Lung microvascular endothelial cell (primary cell): ENCODE data around the gene OPA3. TPM values are rescaled to one million over a fixed set of nuclear protein-coding genes. Genes with fewer than 3 reads are reported as not detected.
"Not testable (repeated sequence)": the region's sequence is repeated elsewhere in the genome, so short reads cannot be mapped to it uniquely, and the experiment has no call there.

Experiments used
- DNase-seq, 2 donors: peaks; one replicate each; pipeline versions ENCODE4 v3.0.0 to v3.0.0-alpha.2; 2010; ENCODE audit warnings: low read depth in 2 of 2
- total RNA-seq: library from RNA; depleted of rRNA; stranded (reverse); fragments of >200 nt; gene quantifications from 2 replicates; pipeline ENCODE4 v1.2.1, GENCODE V29; 2014

The OPA3 gene
- total RNA-seq = 3.1 and 5.4 TPM in 2 replicates

- DNase-seq = peak; percentile 100
These were observed at the start of gene OPA3 for GRCh38 chr19:45584332-45585157. Gene OPA3 (minus strand): TSS chr19:45584802. CDS start chr19:45584764, 38 bp downstream.

DNA sequence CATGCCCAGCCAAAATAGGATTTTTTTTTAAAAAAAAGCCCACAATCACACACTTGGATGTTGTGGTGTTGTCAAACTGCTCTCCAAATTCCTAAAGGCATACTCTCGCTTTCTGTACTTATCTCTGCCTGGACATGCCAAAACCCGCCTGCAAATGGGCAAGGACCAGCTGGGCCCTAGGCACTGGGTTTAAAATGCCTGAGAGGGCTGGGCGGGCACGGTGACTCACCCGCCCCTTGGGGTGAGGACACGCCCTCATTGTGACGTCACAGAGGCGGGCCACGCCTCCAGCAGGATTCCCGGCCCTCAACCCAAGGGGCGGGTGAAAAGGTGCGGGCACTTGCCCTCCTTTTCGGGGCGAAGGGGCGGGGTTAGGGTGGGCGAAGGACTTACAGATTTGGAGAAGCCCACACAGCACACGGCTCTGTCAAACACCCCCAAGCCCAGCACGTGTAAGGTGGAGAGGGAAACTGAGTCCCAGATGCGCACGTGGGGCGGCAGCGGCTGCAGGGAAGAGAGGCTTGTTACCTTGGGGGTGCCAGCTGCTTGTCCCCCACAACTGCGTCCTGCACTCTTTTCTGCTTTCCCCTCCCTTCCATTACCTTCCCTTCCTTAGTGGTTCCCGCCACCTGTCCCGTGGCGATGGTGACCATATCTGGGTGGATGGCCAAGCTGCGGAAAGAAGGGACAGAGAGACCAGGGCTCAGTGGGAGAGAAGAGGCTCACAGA is 48.0 kb upstream of the OPA3 start:
- peak; percentile 80 to 84 for DNase-seq

DNA sequence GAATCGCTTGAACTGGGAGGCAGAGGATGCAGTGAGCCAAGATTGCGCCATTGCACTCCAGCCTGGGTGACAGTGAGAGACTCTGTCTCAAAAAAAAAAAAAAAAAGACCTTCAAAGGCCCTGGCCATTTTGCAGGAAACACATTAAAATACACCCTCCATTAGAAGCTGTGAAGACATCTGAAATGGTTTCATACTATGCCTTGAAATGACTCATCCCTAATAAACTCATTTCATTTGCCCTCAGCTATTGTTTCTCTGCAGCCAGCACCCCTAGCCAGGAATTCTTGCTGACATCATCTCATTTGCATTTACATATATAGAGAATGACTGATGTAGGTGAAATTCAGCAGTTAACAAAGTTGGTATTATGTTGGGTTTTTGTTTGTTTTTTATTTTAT is 45.9 kb upstream of the OPA3 start:
- peak; percentile 60 to 91 for DNase-seq

DNA sequence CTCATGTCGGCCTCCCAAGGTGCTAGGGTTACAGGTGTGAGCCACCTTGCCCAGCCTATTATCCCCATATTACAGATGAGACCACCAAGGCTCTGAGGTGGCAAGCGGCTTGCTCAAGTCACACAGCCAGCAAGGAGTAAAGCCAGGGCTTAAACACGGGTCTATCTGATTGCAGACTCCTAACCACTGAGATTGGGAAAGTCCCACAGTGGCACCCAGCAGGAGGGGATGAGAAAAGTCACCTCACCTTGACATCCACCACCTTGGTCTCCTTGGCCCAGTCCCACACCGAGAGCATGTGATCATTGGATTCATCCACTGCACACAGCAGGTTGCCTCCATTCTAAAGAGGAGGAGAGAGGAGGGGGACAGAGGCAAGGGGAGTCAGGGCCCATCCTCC is 45.1 kb upstream of the OPA3 start:
- DNase-seq = no peak

GRCh38 chr19:45628219-45628618 is 43.6 kb upstream of the OPA3 start:
- DNase-seq = not testable (repeated sequence)

DNA sequence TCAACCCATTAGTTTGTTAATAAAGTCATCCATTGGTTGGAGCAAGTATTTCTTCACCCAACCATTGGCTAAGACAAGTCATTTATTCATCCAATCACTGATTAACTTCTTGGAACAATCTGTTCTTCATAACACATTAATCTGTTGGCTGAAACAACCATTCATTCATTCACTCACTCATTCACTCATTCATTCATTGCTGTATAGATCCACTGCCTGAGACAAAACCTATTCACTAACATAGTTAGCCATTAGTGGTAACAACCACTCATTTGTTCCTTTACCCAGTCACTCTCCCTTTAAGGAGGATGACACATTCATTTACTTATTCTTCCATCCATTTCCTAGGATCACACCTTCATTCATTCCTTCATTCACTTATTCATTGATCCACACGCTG is 39.4 kb upstream of the OPA3 start:
- DNase-seq = no peak

DNA sequence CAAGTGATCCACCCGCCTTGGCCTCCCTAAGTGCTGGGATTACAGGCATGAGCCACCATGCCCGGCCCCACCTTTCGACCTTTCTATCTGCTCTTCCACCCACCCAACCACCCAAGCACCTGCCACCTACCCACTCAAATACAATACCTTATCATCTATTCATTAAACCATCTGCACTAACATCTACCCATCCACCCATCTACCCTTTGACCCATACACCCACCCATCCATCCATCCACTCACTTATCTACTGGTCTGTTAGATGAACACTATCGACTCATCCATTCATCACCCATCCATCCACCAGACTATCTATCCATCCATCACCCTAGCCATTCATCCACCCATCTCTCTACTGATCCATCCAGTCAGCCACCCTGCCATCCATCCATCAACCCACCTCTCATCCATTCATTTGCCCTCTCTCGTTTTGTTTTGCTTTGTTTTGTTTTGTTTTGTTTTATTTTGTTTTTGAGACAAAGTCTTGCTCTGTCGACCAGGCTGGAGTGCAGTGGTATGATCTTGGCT is 37.4 kb upstream of the OPA3 start:
- DNase-seq = no peak

- no peak for DNase-seq
These were observed 36.8 kb upstream of the OPA3 start for GRCh38 chr19:45621389-45621788.

- no peak for DNase-seq
These were observed 32.1 kb upstream of the OPA3 start for GRCh38 chr19:45616704-45617017.

DNA sequence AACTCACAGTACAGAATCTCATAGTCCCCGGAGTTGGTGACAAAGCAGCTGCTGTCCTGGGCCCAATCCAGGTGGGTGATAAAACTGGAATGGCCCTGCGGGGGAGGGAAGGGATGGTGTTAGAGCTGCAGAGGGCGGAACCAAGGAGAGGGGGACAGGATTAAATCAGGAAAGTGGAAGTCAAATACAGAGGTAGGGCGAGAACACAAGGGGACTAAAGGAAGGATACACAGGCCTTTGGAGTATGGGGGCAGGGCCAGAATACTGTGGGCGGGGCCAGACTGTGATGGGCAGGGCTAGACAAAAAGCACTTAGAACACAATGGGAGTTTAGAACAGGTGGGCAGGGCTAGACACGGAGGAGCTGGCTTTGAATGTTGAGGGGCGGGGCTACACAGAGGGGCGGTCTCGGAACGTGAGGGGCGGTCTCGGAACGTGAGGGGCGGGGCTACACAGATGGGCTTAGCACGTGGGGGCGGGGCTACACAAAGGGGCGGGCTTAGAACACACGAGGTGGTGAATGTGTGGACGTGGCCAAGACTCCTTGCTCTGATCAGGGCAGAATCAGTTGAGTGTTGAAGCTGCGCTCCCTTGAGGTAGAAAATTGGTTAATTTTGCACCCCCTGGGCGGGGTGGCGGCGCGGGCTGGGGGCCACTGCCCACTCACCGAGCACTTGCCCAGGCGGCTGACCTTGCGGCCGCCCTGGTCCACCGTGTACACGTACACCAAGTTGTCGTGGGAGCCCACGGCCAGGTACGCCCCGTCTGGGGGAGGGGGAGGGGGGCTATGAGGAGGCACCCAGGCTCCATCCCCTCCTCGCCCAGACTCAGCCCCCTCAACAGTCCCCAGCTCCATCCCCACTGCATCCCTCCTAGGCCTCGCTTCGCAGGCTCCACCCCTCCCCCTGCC is 31.4 kb upstream of the OPA3 start:
- DNase-seq = peak; percentile 97 to 98

DNA sequence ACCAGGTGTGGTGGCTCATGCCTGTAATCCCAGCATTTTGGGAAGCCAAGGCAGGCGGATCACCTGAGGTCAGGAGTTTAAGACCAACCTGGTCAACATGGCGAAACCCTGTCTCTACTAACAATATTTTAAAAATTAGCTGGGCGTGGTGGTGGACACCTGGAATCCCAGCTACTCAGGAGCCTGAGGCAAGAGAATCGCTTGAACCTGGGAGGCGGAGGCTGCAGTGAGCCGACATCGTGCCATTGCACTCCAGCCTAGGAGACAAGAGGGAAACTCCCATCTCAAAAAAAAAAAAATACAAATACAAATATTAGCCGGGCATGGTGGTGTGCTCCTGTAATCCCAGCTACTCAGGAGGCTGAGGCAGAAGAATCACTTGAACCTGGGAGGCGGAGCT is 30.5 kb upstream of the OPA3 start:
- DNase-seq = not testable (repeated sequence)

DNA sequence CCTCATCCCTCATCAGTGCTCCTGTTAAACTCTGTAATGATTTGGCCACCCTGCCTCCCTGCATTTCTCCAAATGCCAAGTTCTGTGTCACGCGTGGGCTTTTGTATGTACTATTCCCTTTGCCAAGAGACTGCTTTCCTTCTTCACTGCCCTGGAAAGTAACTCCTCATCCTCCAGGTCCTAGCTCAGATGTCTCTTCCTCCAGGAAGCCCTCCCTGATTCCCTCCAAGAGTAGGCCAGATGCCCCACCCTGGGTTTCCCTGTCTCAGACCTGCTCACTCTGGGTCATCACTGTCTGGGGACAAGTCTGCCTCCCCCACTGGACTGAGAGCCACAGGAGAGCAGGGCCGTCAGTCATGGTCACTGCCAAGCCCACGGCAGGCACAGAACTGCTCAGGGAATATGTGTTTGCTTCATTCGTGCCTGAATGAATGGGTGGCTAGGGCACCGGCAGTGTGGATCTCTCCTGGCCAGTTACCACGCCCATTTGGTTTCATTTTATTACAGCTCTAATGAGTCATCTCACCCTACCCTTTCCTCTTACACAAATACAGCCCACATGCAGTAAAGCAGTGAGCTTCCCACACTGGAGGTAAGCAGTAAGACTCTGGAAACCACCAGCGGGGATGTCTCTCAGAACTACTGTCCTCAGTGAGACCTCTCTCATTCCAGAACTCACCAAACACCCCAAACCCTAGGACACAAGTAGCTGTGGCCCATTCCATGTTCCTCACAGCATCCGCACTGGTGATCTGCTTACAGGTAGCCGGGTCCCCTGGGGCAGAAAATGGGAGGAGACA is 29.5 kb upstream of the OPA3 start:
- DNase-seq = peak; percentile 86 to 89

DNA sequence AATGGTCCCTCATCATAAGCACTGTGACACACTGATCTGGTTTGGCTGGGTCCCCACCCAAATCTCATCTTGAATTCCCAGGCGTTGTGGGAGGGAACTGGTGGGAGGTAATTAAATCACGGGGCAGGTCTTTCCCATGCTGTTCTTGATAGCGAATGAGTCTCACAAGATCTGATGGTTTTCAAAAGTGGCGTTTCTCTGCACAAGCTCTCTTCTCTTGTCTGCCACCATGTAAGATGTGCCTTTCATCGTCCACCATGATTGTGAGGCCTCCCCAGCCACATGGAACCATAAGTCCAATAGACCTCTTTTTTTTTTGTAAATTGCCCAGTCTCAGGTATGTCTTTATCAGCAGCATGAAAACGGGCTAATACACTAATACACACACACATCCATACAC is 24.3 kb upstream of the OPA3 start:
- DNase-seq = no peak

GRCh38 chr19:45607071-45608029 is 22.7 kb upstream of the OPA3 start:
- peak; percentile 72 to 74 for DNase-seq

DNA sequence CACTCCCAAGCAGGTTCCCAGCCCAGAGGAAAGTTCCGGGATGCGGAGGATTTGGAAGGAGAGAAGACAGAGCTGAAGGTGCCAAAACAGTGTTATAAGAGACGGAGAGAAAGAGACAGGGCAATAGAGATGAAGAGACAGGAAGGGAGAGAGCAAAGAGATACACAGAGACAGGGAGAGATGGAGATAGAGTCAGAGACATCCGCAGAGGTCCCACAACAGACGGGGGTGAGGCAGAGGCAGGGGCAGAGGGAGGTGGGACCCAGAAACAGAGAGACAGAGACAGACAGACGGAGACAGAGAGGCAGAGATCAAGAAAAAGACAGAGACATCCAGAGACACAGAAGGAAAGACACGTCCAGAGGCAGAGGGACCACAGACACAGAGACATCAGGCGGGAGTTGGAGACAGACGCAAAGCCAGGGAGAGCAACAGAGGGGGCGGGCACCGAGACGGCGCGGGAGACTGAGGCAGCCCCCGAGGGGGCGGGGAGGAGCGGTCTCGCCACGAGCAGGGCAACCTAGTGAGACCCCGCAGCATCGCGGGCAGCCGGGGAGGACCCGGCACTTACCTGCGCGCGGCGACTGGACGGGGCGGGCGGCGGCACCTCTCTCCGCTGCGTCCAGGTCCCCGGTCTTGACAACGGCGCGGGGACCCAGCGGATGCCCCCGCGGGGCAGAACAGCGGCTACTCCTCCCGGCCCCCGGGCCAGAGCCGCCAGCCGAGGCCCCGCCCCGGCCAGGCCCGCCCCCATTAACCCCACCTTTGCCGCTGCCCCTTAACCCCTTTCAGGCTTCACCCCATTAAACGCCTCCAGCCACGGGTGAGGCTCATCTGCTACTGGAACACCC is 17.1 kb upstream of the OPA3 start, which contains the start of gene GPR4:
TSS of gene GPR4 (minus strand) at position 689 of the 851 bp plus-strand sequence. CDS start 10,346 bp downstream, outside the sequence.
- peak; percentile 31 to 44 for DNase-seq

DNA sequence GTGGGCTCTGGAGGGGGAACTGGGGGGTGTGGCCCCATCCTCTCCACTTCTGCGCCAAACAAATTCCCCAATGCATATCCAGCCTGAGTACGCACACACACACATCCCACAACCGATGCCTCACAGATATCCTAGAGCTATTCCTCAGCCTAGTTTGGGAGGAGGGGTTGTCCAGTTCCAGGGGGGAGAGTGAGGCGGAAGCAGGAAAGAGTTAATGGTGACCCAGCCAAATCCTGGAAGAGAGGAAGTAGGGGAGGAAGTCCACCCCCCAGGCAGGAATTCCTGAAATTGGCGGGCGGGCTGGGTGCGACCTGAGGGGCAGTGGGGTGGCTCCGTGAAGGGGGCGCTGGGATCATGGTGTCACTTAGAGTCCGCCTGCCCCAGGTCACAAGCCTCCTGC is 16.5 kb upstream of the OPA3 start:
- peak in 1 of 2 donors; percentile 33 for DNase-seq

DNA sequence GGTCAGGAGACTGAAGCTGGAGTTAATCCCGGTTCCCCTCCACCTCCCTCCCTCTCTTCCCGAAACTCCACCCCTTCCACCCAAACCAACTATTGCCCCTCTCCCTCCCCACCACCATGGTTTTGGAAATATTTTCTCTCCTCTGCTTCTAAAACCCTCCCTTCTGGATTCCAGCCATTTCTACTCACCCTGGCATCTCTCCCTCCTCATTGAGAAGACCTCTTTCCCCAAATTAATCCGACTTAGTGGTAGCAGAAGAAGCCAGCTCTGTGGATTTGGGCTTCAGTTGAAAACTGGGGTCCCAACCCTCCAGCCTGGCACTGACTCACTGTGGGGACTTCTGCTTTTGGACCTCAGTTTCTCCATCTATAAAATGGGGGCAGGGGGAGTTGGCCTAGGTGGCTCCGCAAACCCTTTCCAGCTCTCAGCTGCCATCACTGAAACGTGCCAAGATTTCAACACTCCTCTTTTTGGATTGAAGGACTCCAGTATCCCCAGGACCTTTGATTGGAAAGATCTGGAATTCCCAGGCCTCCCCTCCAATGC is 15.8 kb upstream of the OPA3 start:
- DNase-seq = no peak

DNA sequence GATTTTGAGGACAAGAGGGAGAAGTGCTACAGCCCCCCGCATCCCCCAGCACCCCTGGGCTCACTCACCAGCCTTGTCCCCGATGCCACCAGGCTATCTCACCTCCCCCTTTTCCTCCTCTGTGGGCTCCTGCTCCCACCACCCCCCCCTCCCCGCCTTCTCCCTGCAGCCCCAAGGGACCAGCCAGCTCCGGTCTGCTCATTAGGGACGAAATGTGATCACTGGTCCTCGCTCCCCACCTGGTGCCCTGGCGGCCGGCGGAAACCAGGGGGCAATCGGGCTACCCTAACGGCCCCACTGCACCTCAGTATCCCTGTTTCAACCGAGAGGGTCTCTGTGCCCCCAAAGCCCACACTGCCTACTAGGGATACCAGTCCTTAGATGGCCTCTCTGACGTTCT is 14.7 kb upstream of the OPA3 start:
- DNase-seq = no peak
